Breast epithelium (tissue), 4 donors: Measurements from ENCODE around the gene MEIOB. TPM values are rescaled to one million over a fixed set of nuclear protein-coding genes. Genes with fewer than 3 reads are reported as not detected.
"Not testable (repeated sequence)": the region's sequence is repeated elsewhere in the genome, so short reads cannot be mapped to it uniquely, and the experiment has no call there.

ENCODE experiments used
- DNase-seq, 2 donors: peaks; one replicate each; pipeline ENCODE4 v3.0.0-alpha.2; 2019; ENCODE audit warnings: low spot score in 2 of 2
- H3K27ac ChIP-seq, 2 donors: fragments of 200-600 bp; sonication (generic) in 1 of 2; one replicate each; pipeline ENCODE4 v1.5.1; 2016 to 2019; ENCODE audit warnings: mild to moderate bottlenecking in 1 of 2
- H3K27me3 ChIP-seq, 2 donors: fragments of 200-600 bp; sonication (generic) in 1 of 2; one replicate each; pipeline versions ENCODE4 v1.5.1 to v1.6.0; 2017 to 2019; ENCODE audit warnings: control low read depth in 1 of 2, mild to moderate bottlenecking in 1 of 2
- H3K36me3 ChIP-seq: fragments of 200-600 bp; one replicate; pipeline ENCODE4 v1.5.1; 2019
- H3K4me1 ChIP-seq, 2 donors: fragments of 200-600 bp; sonication (generic); one replicate each; pipeline ENCODE4 v1.5.1; 2016 to 2019; ENCODE audit warnings: control low read depth in 1 of 2
- H3K4me3 ChIP-seq, 3 donors: fragments of 200-600 bp; sonication (generic); 1 replicate in 2 of 3; 2 replicates in 1 of 3; pipeline ENCODE4 v1.5.1; 2016 to 2019; ENCODE audit warnings: mild to moderate bottlenecking in 3 of 3, moderate library complexity in 2 of 3
- H3K9me3 ChIP-seq, 2 donors: fragments of 200-600 bp; sonication (generic) in 1 of 2; one replicate each; pipeline ENCODE4 v1.5.1; 2016 to 2019; ENCODE audit warnings: control low read depth in 1 of 2
- CTCF ChIP-seq, 3 donors: fragments of 450-650 bp; IDR thresholded peaks; one replicate each; pipeline ENCODE4 v1.5.1; 2016 to 2017; ENCODE audit warnings: antibody characterized with exemption in 3 of 3, mild to moderate bottlenecking in 3 of 3, moderate library complexity in 3 of 3
- POLR2A ChIP-seq: fragments of 450-650 bp; IDR thresholded peaks from one replicate; pipeline ENCODE4 v1.6.1; 2016; ENCODE audit warnings: antibody characterized with exemption, mild to moderate bottlenecking, moderate library complexity
- POLR2AphosphoS5 ChIP-seq, 3 donors: sonication (generic); formaldehyde crosslinking; IDR thresholded peaks; one replicate each; pipeline ENCODE4 v1.6.1; 2017; ENCODE audit warnings: antibody characterized with exemption in 3 of 3
- intact Hi-C: fragments of 100-400 bp; cut with DNase I; formaldehyde crosslinking; loops from one replicate; pipeline ENCODE4 v1.15.1; 2023; ENCODE audit warnings: low total_unique reads
- total RNA-seq, 3 donors: library from RNA; depleted of rRNA; stranded (reverse); fragments of >200 nt; gene quantifications; one replicate each; pipeline ENCODE4 v1.1.0, GENCODE V29; 2016

The MEIOB gene
- total RNA-seq, 3 donors from 2014 or later = not detected

DNA sequence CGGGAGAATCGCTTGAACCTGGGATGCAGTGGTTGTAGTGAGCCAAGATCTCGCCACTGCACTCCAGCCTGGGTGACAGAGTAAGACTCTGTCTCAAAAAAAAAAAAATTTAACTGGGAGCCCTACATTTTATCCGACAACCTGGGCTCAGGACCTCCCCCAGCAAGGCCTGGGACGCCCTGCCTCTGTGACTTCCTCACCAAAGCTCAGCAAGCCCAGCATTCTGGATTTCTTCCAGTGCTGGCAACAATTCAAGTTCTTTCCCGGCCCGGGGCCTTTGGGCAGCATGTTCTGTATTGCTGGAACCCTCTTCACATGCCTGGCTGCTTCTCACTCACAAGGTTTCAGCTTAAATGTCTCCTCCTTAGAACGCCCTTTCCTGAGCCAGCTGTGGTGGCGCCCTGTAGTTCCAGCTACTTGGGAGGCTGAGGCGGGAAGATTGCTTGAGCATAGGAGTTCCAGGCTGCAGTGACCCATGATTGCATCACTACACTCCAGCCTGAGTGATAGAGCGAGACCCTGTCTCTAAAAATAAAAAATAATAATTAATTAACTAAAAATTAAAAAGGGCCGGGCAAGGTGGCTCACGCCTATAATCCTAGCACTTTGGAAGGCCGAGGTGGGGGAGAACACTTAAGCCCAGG, 15.9 kb upstream of the MEIOB start:
- DNase-seq = peak in 1 of 2 donors; percentile 35
- TF ChIP-seq CTCF (IDR thresholded peaks at IDR 0.05) = no peak
- no peak for TF ChIP-seq POLR2AphosphoS5 (IDR thresholded peaks at IDR 0.05)
- no peak for TF ChIP-seq POLR2A
- intact Hi-C loops = no loop called here
- no peaks in the 10 kb centered on the region for H3K27me3 ChIP-seq
- H3K4me3 ChIP-seq = no peak overlapping the region
- no peaks in the 10 kb centered on the region for H3K4me1 ChIP-seq
- H3K9me3 ChIP-seq = no peaks in the 10 kb centered on the region
- H3K36me3 ChIP-seq = no peaks in the 10 kb centered on the region
- no peak overlapping the region for H3K27ac ChIP-seq

DNA sequence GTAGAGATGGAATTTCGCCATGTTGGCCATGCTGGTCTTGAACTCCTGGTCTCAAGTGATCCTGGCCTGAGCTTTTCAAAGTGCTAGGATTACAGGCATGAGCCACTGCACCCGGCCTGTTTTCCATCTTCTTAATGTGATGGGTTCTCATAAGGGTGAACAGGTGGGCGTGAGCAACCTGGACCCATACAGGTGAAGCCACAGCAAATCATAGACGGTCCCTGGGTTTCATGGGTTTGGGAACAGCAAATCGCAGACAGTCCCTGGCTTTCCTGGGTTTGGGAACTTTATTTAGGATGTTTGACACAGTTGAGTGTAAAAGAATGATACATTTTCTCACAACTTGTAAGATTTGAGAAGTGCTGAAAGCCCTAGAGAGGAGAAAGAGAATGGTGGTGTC, 12.9 kb upstream of the MEIOB start:
- no peak overlapping the region for H3K27ac ChIP-seq
- H3K4me3 ChIP-seq = no peak overlapping the region
- no peaks in the 10 kb centered on the region for H3K4me1 ChIP-seq
- intact Hi-C loops = no loop called here
- peak in 1 of 2 donors; percentile 27 for DNase-seq
- TF ChIP-seq CTCF (IDR thresholded peaks at IDR 0.05) = no peak
- no peak for TF ChIP-seq POLR2A
- TF ChIP-seq POLR2AphosphoS5 (IDR thresholded peaks at IDR 0.05) = no peak
- no peaks in the 10 kb centered on the region for H3K27me3 ChIP-seq
- H3K36me3 ChIP-seq = no peaks in the 10 kb centered on the region
- no peaks in the 10 kb centered on the region for H3K9me3 ChIP-seq

DNA sequence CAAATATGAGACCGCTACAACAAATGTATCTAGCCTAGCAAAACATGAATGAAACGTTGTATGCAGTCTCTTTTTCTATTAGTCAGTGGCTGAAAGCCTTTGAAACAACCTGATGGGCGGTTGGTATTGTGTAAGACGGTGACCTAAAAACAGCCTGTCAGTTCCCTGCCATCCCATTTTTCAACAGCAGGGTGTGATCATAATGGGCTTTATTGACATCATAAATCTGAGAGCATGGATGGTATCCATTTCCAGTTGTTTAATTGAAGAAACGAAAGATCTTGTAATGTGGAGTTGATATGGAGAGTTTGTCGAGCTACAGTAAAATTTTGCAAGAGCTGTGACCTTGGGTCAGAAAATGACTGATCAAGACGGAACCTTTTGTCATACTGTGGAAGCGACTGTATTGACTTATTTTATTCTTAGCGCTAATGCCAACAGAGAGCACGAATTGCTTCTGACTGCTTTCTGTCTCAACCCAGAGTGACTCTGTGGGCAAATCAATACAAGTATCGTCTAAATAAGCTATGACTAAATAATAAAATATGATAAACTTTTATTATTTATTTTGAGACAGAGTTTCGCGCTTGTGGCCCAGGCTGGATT, 12.3 kb upstream of the MEIOB start:
- no peak for DNase-seq
- no peaks in the 10 kb centered on the region for H3K9me3 ChIP-seq
- no peak overlapping the region for H3K27ac ChIP-seq
- no peak overlapping the region for H3K4me3 ChIP-seq
- intact Hi-C loops = no loop called here
- no peaks in the 10 kb centered on the region for H3K36me3 ChIP-seq
- H3K27me3 ChIP-seq = no peaks in the 10 kb centered on the region
- no peaks in the 10 kb centered on the region for H3K4me1 ChIP-seq
- TF ChIP-seq CTCF (IDR thresholded peaks at IDR 0.05) (no peak), POLR2AphosphoS5 (IDR thresholded peaks at IDR 0.05) (no peak), POLR2A (no peak)

GRCh38 chr16:1881172-1881571, 9.2 kb upstream of the MEIOB start:
- H3K4me1 ChIP-seq, H3K4me3 ChIP-seq, H3K9me3 ChIP-seq, intact Hi-C loops, H3K27me3 ChIP-seq, DNase-seq, H3K27ac ChIP-seq, H3K36me3 ChIP-seq: not testable (repeated sequence)

DNA sequence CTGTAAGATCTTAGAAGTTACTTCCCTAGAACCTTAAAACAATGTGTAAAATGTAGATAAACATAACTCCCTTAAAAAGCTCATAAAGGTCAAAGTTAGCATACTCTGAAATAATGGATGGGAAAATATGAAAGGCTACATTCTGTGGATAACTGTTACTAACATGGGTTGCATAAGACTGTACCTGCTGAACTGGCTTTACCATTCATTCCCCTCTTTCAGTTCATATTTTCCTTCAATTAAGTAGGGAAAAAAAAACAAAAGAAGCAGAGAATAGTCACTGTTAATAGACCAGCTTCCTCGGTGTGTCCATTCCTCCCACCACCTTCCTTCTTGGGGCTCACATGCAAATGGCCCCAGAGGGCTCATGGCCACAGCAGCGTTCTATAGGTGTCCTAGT, 7.5 kb upstream of the MEIOB start:
- Histone ChIP-seq H3K9me3 (no peaks in the 10 kb centered on the region), H3K27me3 (no peaks in the 10 kb centered on the region), H3K4me1 (no peaks in the 10 kb centered on the region), H3K27ac (no peak overlapping the region), H3K4me3 (no peak overlapping the region), H3K36me3 (no peaks in the 10 kb centered on the region)
- TF ChIP-seq POLR2AphosphoS5 (IDR thresholded peaks at IDR 0.05) (no peak), POLR2A (no peak), CTCF (IDR thresholded peaks at IDR 0.05) (no peak)
- intact Hi-C loops = no loop called here
- no peak for DNase-seq
